Measurements from ENCODE around the gene PFN4. TPM values are rescaled to one million over a fixed set of nuclear protein-coding genes. Genes with fewer than 3 reads are reported as not detected.
A peak's percentile ranks its signal among the peaks of the same experiment; 100 is the strongest.

Gene PFN4
- total RNA-seq, 1 donor from 2014 or later: not detected

GRCh38 chr2:24125956-24126355, 2.8 kb upstream of the PFN4 start:
- H3K27ac Mint-ChIP-seq (ENCODE audit: unreplicated experiment): no peak overlapping the region
- TF ChIP-seq CTCF (IDR thresholded peaks at IDR 0.05; ENCODE audit: partially characterized antibody, unreplicated experiment): no peak
- no peak for DNase-seq

GRCh38 chr2:24123922-24124580, 917 bp upstream of the PFN4 start:
- H3K27ac Mint-ChIP-seq (ENCODE audit: unreplicated experiment): peak overlapping the region; percentile 82
- DNase-seq: no peak
- H3K27me3 Mint-ChIP-seq (ENCODE audit: unreplicated experiment): peaks cover 3% of the 10 kb centered on the region
- peaks cover 9% of the 10 kb centered on the region for H3K4me1 Mint-ChIP-seq (ENCODE audit: low read depth, unreplicated experiment)
- H3K9me3 Mint-ChIP-seq (ENCODE audit: unreplicated experiment): peaks cover 5% of the 10 kb centered on the region
- no peaks in the 10 kb centered on the region for H3K36me3 Mint-ChIP-seq (ENCODE audit: unreplicated experiment)
- no peak for TF ChIP-seq CTCF (IDR thresholded peaks at IDR 0.05; ENCODE audit: partially characterized antibody, unreplicated experiment)
- peak overlapping the region; percentile 86 for H3K4me3 Mint-ChIP-seq (ENCODE audit: unreplicated experiment)

More at GRCh38 chr2:24125956-24126355, 2.8 kb upstream of the PFN4 start:
- Mint-ChIP-seq H3K27me3 (ENCODE audit: unreplicated experiment) (peaks cover 3% of the 10 kb centered on the region), H3K9me3 (ENCODE audit: unreplicated experiment) (peaks cover 5% of the 10 kb centered on the region), H3K4me3 (ENCODE audit: unreplicated experiment) (no peak overlapping the region), H3K36me3 (ENCODE audit: unreplicated experiment) (no peaks in the 10 kb centered on the region), H3K4me1 (ENCODE audit: low read depth, unreplicated experiment) (peaks cover 9% of the 10 kb centered on the region)

- Mint-ChIP-seq H3K9me3 (ENCODE audit: unreplicated experiment) (peaks cover 5% of the 10 kb centered on the region), H3K36me3 (ENCODE audit: unreplicated experiment) (no peaks in the 10 kb centered on the region), H3K27ac (ENCODE audit: unreplicated experiment) (no peak overlapping the region), H3K27me3 (ENCODE audit: unreplicated experiment) (peaks cover 2% of the 10 kb centered on the region), H3K4me1 (ENCODE audit: low read depth, unreplicated experiment) (peaks cover 13% of the 10 kb centered on the region), H3K4me3 (ENCODE audit: unreplicated experiment) (peak overlapping the region; percentile 92)
- DNase-seq: no peak
- TF ChIP-seq CTCF (IDR thresholded peaks at IDR 0.05; ENCODE audit: partially characterized antibody, unreplicated experiment): no peak
Measured at GRCh38 chr2:24122366-24123194, 554 bp downstream of the PFN4 start.

- Mint-ChIP-seq H3K36me3 (ENCODE audit: unreplicated experiment) (no peaks in the 10 kb centered on the region), H3K4me1 (ENCODE audit: low read depth, unreplicated experiment) (peaks cover 13% of the 10 kb centered on the region), H3K9me3 (ENCODE audit: unreplicated experiment) (peaks cover 5% of the 10 kb centered on the region), H3K27ac (ENCODE audit: unreplicated experiment) (no peak overlapping the region), H3K27me3 (ENCODE audit: unreplicated experiment) (peaks cover 2% of the 10 kb centered on the region), H3K4me3 (ENCODE audit: unreplicated experiment) (no peak overlapping the region)
- DNase-seq: no peak
- no peak for TF ChIP-seq CTCF (IDR thresholded peaks at IDR 0.05; ENCODE audit: partially characterized antibody, unreplicated experiment)
Measured at GRCh38 chr2:24121469-24121868, 1.7 kb downstream of the PFN4 start.

GRCh38 chr2:24121066-24121465, 2.1 kb downstream of the PFN4 start:
- H3K27me3 Mint-ChIP-seq (ENCODE audit: unreplicated experiment): peaks cover 2% of the 10 kb centered on the region
- peaks cover 4% of the 10 kb centered on the region for H3K9me3 Mint-ChIP-seq (ENCODE audit: unreplicated experiment)
- H3K36me3 Mint-ChIP-seq (ENCODE audit: unreplicated experiment): no peaks in the 10 kb centered on the region
- no peak for DNase-seq
- H3K4me1 Mint-ChIP-seq (ENCODE audit: low read depth, unreplicated experiment): peaks cover 13% of the 10 kb centered on the region
- H3K27ac Mint-ChIP-seq (ENCODE audit: unreplicated experiment): no peak overlapping the region
- TF ChIP-seq CTCF (IDR thresholded peaks at IDR 0.05; ENCODE audit: partially characterized antibody, unreplicated experiment): no peak
- no peak overlapping the region for H3K4me3 Mint-ChIP-seq (ENCODE audit: unreplicated experiment)

Data from glutamatergic neuron (in vitro differentiated cells).